Liver (tissue), 9 donors: ENCODE data around the gene UGCG. TPM values are rescaled to one million over a fixed set of nuclear protein-coding genes. Genes with fewer than 3 reads are reported as not detected.

Source experiments
- DNase-seq: peaks from one replicate; pipeline ENCODE4 v3.0.0-alpha.2; 2017; ENCODE audit warnings: low spot score
- H3K27ac ChIP-seq, 2 donors: one replicate each; pipeline ENCODE4 v1.7.0; 2013; ENCODE audit warnings: inconsistent platforms in 2 of 2, low read length in 2 of 2, control low read depth in 1 of 2, low read depth in 1 of 2, mild to moderate bottlenecking in 1 of 2
- H3K27me3 ChIP-seq, 4 donors: one replicate each; pipeline versions ENCODE4 v1.6.1 to v1.7.0; 2013; ENCODE audit warnings: low read length in 3 of 4, inconsistent platforms in 1 of 4, mild to moderate bottlenecking in 1 of 4, moderate library complexity in 1 of 4; ENCODE audit not compliant: control insufficient read depth in 4 of 4, insufficient read depth in 4 of 4
- H3K36me3 ChIP-seq, 4 donors: one replicate each; pipeline versions ENCODE4 v1.6.1 to v1.7.0; 2013; ENCODE audit warnings: low read length in 3 of 4, mild to moderate bottlenecking in 3 of 4, low read depth in 1 of 4, moderate library complexity in 1 of 4; ENCODE audit not compliant: control insufficient read depth in 4 of 4, insufficient read depth in 3 of 4
- H3K4me1 ChIP-seq, 4 donors: one replicate each; pipeline versions ENCODE4 v1.6.1 to v1.7.0; 2013; ENCODE audit warnings: low read length in 3 of 4, mild to moderate bottlenecking in 3 of 4, moderate library complexity in 1 of 4; ENCODE audit not compliant: control insufficient read depth in 4 of 4, insufficient read depth in 4 of 4
- H3K4me3 ChIP-seq, 3 donors: one replicate each; pipeline versions ENCODE4 v1.6.1 to v1.7.0; 2013; ENCODE audit warnings: low read length in 3 of 3, control low read depth in 1 of 3, low read depth in 1 of 3, mild to moderate bottlenecking in 1 of 3
- H3K9ac ChIP-seq, 2 donors: one replicate each; pipeline ENCODE4 v1.7.0; 2013; ENCODE audit warnings: low read length in 2 of 2, mild to moderate bottlenecking in 2 of 2, moderate library complexity in 2 of 2, control low read depth in 1 of 2, low read depth in 1 of 2
- H3K9me3 ChIP-seq, 4 donors: one replicate each; pipeline versions ENCODE4 v1.6.1 to v1.7.0; 2013; ENCODE audit warnings: low read length in 3 of 4; ENCODE audit not compliant: control insufficient read depth in 4 of 4
- ATF3 ChIP-seq: IDR thresholded peaks from 2 replicates; pipeline ENCODE4 v1.6.1; 2016; ENCODE audit warnings: antibody characterized with exemption
- EGR1 ChIP-seq, 2 donors: IDR thresholded peaks; 2 replicates each; pipeline ENCODE4 v1.6.1; 2016 to 2018; ENCODE audit warnings: antibody characterized with exemption in 2 of 2, low read depth in 2 of 2
- FOXA1 ChIP-seq: IDR thresholded peaks from 2 replicates; pipeline ENCODE4 v1.6.1; 2016; ENCODE audit warnings: antibody characterized with exemption
- FOXA2 ChIP-seq: IDR thresholded peaks from 2 replicates; pipeline ENCODE4 v1.6.1; 2016; ENCODE audit warnings: antibody characterized with exemption
- GABPA ChIP-seq, 2 donors: IDR thresholded peaks in 1 of 2; conservative IDR thresholded peaks in 1 of 2; 2 replicates each; pipeline ENCODE4 v1.6.1; 2016; ENCODE audit warnings: antibody characterized with exemption in 2 of 2, mild to moderate bottlenecking in 1 of 2, moderate library complexity in 1 of 2
- HNF4A ChIP-seq, 2 donors: conservative IDR thresholded peaks; 2 replicates each; pipeline ENCODE4 v1.6.1; 2016; ENCODE audit warnings: antibody characterized with exemption in 2 of 2, mild to moderate bottlenecking in 2 of 2
- HNF4G ChIP-seq: IDR thresholded peaks from 2 replicates; pipeline ENCODE4 v1.6.1; 2016; ENCODE audit warnings: antibody characterized with exemption
- JUND ChIP-seq, 2 donors: IDR thresholded peaks; 2 replicates each; pipeline ENCODE4 v1.6.1; 2016; ENCODE audit warnings: antibody characterized with exemption in 2 of 2
- MAX ChIP-seq: IDR thresholded peaks from 2 replicates; pipeline ENCODE4 v1.6.1; 2016; ENCODE audit warnings: antibody characterized with exemption
- NR2F2 ChIP-seq: IDR thresholded peaks from 2 replicates; pipeline ENCODE4 v1.6.1; 2016; ENCODE audit warnings: antibody characterized with exemption
- RAD21 ChIP-seq, 2 donors: IDR thresholded peaks; 2 replicates each; pipeline ENCODE4 v1.6.1; 2016; ENCODE audit warnings: antibody characterized with exemption in 2 of 2, mild to moderate bottlenecking in 2 of 2
- REST ChIP-seq: IDR thresholded peaks from 2 replicates; pipeline ENCODE4 v1.6.1; 2016; ENCODE audit warnings: antibody characterized with exemption, mild to moderate bottlenecking
- RXRA ChIP-seq, 2 donors: IDR thresholded peaks; 2 replicates each; pipeline ENCODE4 v1.6.1; 2017 to 2018; ENCODE audit warnings: antibody characterized with exemption in 2 of 2, mild to moderate bottlenecking in 1 of 2
- SP1 ChIP-seq: IDR thresholded peaks from 2 replicates; pipeline ENCODE4 v1.6.1; 2018; ENCODE audit warnings: antibody characterized with exemption, mild to moderate bottlenecking
- TAF1 ChIP-seq: conservative IDR thresholded peaks from 2 replicates; pipeline ENCODE4 v1.6.1; 2016; ENCODE audit warnings: antibody characterized with exemption, mild to moderate bottlenecking
- YY1 ChIP-seq: IDR thresholded peaks from 2 replicates; pipeline ENCODE4 v1.6.1; 2016; ENCODE audit warnings: antibody characterized with exemption, mild to moderate bottlenecking
- WGBS: extraction: QIAGEN DNeasy Blood & Tissue Kit; methylation state at CpG from one replicate; pipeline ENCODE4 v1.1.7; 2013; 5-methylcytosine and 5-hydroxymethylcytosine counted together
- polyA plus RNA-seq, 2 donors: library from polyadenylated mRNA; stranded (reverse) in 1 of 2; unstranded in 1 of 2; fragments of 200-250 nt in 1 of 2; fragments of >200 nt in 1 of 2; fragmentation: Nextera tagmentation in 1 of 2; extraction: Ambion mirVana in 1 of 2; gene quantifications; one replicate each; pipeline versions ENCODE4 v1.2.1 to v1.2.3, GENCODE V29; 2013 to 2015
- total RNA-seq, 2 donors: library from RNA; depleted of rRNA; stranded (reverse); fragments of >200 nt; gene quantifications; one replicate each; pipeline ENCODE4 v1.2.3, GENCODE V29; 2014
- TF ChIP-seq, protein P1 (sequence below): fragments of 150-350 bp; IDR thresholded peaks from 2 replicates; pipeline ENCODE4 v1.5.1; 2017; ENCODE audit warnings: improper control_type of control experiment, low read depth, low read length; ENCODE audit not compliant: missing input control
- TF ChIP-seq, protein P2 (sequence below): IDR thresholded peaks from 2 replicates; pipeline ENCODE4 v1.6.1; 2016; ENCODE audit warnings: antibody characterized with exemption
- donor health status: healthy.
- donor health status: healthy.
- donor health status: healthy.
- donor health status: healthy.
- donor health status: healthy.

The UGCG gene
- total and polyA plus RNA-seq, 4 donors, result 5.2 to 44.2 (median 12.0) TPM

DNA sequence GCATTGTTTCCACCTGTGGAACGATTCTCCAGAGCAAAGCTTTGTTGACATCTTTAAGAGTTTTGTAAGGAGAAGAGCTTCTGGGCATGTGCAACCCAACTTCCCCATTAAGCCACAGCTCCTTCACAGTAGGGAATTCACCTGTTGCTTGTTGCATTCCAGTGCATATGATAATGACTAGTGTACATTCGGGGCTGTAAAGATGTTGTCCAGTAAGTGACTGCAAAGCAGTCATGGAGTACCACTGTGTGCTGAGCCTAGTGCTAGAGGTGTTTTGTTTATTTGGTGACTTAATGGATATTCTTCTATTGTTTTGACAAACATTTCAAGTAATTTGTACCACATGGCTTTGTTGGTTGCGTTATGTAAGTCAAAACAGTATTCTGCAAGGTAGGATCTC, 12.8 kb downstream of the UGCG start:
- whole genome bisulfite sequencing, result 76% methylated on average over 3 of the region's 3 CpGs
- Histone ChIP-seq H3K36me3 (no peaks in the 10 kb centered on the region), H3K27me3 (no peaks in the 10 kb centered on the region), H3K4me3 (no peak overlapping the region), H3K27ac (no peak overlapping the region), H3K4me1 (peaks cover 6 to 28% (median 8%) of the 10 kb centered on the region in 4 donors), H3K9me3 (no peaks in the 10 kb centered on the region), H3K9ac (no peak overlapping the region)
- TF ChIP-seq ATF3 (no peak), FOXA1 (no peak), YY1 (no peak), JUND (IDR thresholded peaks at IDR 0.05) (no peak), EGR1 (IDR thresholded peaks at IDR 0.05; ENCODE audit: low read depth in 2 of 2) (no peak), GABPA (IDR thresholded peaks at IDR 0.05 in 1 of 2, conservative IDR thresholded peaks at IDR 0.05 in 1 of 2) (no peak), SP1 (no peak), NR2F2 (no peak), HNF4A (conservative IDR thresholded peaks at IDR 0.05) (no peak), HNF4G (no peak), TAF1 (no peak), FOXA2 (no peak)
- TF ChIP-seq, protein P1, sequence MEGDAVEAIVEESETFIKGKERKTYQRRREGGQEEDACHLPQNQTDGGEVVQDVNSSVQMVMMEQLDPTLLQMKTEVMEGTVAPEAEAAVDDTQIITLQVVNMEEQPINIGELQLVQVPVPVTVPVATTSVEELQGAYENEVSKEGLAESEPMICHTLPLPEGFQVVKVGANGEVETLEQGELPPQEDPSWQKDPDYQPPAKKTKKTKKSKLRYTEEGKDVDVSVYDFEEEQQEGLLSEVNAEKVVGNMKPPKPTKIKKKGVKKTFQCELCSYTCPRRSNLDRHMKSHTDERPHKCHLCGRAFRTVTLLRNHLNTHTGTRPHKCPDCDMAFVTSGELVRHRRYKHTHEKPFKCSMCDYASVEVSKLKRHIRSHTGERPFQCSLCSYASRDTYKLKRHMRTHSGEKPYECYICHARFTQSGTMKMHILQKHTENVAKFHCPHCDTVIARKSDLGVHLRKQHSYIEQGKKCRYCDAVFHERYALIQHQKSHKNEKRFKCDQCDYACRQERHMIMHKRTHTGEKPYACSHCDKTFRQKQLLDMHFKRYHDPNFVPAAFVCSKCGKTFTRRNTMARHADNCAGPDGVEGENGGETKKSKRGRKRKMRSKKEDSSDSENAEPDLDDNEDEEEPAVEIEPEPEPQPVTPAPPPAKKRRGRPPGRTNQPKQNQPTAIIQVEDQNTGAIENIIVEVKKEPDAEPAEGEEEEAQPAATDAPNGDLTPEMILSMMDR, result no peak
- TF ChIP-seq, protein P2, sequence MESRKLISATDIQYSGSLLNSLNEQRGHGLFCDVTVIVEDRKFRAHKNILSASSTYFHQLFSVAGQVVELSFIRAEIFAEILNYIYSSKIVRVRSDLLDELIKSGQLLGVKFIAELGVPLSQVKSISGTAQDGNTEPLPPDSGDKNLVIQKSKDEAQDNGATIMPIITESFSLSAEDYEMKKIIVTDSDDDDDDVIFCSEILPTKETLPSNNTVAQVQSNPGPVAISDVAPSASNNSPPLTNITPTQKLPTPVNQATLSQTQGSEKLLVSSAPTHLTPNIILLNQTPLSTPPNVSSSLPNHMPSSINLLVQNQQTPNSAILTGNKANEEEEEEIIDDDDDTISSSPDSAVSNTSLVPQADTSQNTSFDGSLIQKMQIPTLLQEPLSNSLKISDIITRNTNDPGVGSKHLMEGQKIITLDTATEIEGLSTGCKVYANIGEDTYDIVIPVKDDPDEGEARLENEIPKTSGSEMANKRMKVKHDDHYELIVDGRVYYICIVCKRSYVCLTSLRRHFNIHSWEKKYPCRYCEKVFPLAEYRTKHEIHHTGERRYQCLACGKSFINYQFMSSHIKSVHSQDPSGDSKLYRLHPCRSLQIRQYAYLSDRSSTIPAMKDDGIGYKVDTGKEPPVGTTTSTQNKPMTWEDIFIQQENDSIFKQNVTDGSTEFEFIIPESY, result no peak
- no peak for DNase-seq

GRCh38 chr9:111910428-111910827, 13.8 kb downstream of the UGCG start:
- no peak overlapping the region for H3K27ac ChIP-seq
- no peak overlapping the region for H3K4me3 ChIP-seq
- no peak for DNase-seq
- 91% methylated on average over 6 of the region's 6 CpGs for whole genome bisulfite sequencing
- H3K4me1 ChIP-seq, result peaks cover 2 to 28% (median 7%) of the 10 kb centered on the region in 4 donors
- H3K9ac ChIP-seq, result no peak overlapping the region
- TF ChIP-seq GABPA (IDR thresholded peaks at IDR 0.05 in 1 of 2, conservative IDR thresholded peaks at IDR 0.05 in 1 of 2), result no peak
- TF ChIP-seq NR2F2, result no peak
- no peak for TF ChIP-seq JUND (IDR thresholded peaks at IDR 0.05)
- TF ChIP-seq REST, result no peak
- no peak for TF ChIP-seq MAX
- no peak for TF ChIP-seq RXRA (IDR thresholded peaks at IDR 0.05)
- TF ChIP-seq HNF4A (conservative IDR thresholded peaks at IDR 0.05), result no peak
- no peak for TF ChIP-seq HNF4G
- TF ChIP-seq, protein P2, result no peak
- no peak for TF ChIP-seq FOXA2
- no peak for TF ChIP-seq EGR1 (IDR thresholded peaks at IDR 0.05; ENCODE audit: low read depth in 2 of 2)
- TF ChIP-seq RAD21 (IDR thresholded peaks at IDR 0.05), result no peak
- no peak for TF ChIP-seq YY1
- no peaks in the 10 kb centered on the region for H3K9me3 ChIP-seq
- H3K27me3 ChIP-seq, result no peaks in the 10 kb centered on the region
- H3K36me3 ChIP-seq, result no peaks in the 10 kb centered on the region
